HG03342 (cell line): ENCODE results near the gene GBP6.
"Not testable (repeated sequence)": the region's sequence is repeated elsewhere in the genome, so short reads cannot be mapped to it uniquely, and the experiment has no call there.

Experiments
- ATAC-seq: cut with Tn5 transposase; IDR thresholded peaks from one replicate; pipeline ENCODE4 v1.9.1; 2021; ENCODE audit warnings: mild to moderate bottlenecking, moderate library complexity; ENCODE audit not compliant: unreplicated experiment

GBP6 gene

DNA sequence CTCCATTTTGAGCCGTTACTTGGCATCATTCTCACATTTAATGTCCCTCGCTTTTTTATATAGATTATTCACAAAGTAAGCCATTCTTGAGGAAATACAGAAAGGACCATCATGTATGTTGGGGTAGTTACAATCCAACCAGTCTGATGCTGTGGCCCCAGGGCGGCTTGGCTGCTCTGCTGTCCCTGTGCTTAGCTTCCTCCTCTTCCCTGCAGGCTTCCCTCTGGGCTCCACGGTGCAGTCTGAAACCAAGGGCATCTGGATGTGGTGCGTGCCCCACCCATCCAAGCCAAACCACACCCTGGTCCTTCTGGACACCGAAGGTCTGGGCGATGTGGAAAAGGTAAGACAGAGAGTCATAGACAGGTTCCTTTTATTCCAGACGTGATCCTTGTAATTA is 5.5 kb downstream of the GBP6 start:
- no peak for ATAC-seq

DNA sequence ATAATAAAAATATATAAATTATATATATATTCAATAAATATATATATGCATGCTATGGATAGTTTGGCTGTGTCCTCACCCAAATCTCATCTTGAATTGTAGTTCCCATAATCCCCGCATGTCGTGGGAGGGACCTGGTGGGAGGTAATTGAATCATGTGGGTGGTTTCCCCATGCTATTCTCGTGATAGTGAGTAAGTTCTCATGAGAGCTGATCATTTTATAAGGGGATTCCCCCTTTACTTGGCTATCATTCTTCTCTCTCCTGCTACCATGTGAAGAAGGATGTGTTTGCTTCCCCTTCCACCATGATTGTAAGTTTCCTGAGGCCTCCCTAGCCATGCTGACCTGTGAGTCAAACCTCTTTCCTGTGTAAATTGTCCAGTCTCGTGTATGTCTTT is 10.0 kb downstream of the GBP6 start:
- ATAC-seq, result not testable (repeated sequence)

GRCh38 chr1:89378001-89378400 is 14.1 kb downstream of the GBP6 start:
- no peak for ATAC-seq

GRCh38 chr1:89381618-89382017 is 17.8 kb downstream of the GBP6 start:
- no peak for ATAC-seq

DNA sequence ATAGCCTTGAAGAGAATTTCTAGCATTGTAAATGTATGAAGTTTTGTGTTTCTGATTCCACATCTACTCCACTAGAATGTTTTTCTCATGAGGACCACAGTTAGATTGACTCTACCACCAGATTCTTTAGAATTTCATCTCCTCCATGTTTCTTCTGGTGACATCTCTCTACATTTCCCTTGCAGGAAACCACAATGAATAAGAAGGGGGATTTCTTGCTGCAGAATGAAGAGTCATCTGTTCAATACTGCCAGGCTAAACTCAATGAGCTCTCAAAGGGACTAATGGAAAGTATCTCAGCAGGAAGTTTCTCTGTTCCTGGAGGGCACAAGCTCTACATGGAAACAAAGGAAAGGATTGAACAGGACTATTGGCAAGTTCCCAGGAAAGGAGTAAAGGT is 18.6 kb downstream of the GBP6 start:
- ATAC-seq, result no peak

DNA sequence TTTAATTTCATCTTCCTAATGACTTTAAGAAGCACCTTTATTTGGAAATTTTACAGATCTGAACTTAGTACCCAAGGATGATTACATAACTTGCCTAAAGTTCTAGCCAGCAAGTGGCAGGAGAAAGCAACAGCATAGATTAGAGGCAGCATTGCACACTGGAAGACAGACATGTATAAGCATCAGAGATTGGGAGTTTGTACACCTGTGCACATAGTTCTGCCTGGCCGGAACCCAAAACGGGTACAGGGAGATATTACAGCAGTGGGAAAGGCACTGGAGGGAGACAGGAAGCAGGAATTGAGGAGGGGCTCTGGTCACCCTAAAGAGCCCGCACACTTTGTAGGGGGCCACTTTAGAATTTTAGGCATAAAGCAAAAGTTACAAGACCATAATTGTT is 19.3 kb downstream of the GBP6 start:
- no peak for ATAC-seq

GRCh38 chr1:89390707-89391106 is 26.8 kb downstream of the GBP6 start:
- ATAC-seq, result no peak

- no peak for ATAC-seq
Measured at GRCh38 chr1:89391686-89392085, 27.8 kb downstream of the GBP6 start.

DNA sequence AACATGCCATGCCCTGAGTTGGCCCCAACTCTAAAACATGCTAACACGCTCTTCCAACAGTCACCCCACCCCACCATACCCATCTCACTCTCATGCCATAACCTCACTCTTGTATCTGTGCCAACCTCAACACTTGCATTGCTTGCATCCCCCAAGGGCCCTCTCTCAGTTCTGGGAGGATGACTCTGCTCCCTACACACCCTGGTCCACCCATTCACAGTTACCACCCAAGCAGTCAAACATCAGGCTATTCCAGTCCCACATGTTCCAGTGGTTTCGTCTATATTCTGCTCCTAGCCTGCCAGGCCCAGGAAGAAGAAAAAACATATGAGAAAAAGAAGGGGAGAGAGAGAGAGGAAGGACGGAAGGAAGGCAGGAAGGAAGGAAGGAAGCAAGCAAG is 31.0 kb downstream of the GBP6 start:
- no peak for ATAC-seq

GRCh38 chr1:89396902-89397301 is 33.0 kb downstream of the GBP6 start:
- ATAC-seq, result no peak

- ATAC-seq, result no peak
Measured at GRCh38 chr1:89405275-89405929, 41.5 kb downstream of the GBP6 start.

DNA sequence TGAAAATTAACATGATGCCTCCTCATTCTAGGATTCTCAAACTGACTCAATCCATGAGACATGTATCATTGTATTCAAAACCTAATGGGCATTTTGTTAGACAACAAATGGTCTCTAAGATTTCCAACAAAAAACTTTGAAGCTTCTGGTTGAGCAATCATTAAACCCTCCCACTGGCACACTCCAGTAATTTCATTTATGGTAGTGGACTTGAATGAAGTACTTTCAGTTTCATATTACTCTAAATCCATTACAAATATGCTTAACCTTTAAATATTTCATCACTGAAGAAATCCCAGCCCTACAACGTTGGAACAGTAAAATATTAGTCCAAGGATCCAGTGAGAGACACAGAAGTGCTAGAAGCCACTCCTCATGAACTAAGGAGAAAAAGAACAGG is 43.5 kb downstream of the GBP6 start:
- ATAC-seq, result no peak

- ATAC-seq, result not testable (repeated sequence)
Measured at GRCh38 chr1:89407768-89408167, 43.9 kb downstream of the GBP6 start.

- ATAC-seq, result no peak
Measured at GRCh38 chr1:89425056-89425455, 61.2 kb downstream of the GBP6 start.

GRCh38 chr1:89429062-89429461 is 65.2 kb downstream of the GBP6 start:
- peak; percentile 71 for ATAC-seq

DNA sequence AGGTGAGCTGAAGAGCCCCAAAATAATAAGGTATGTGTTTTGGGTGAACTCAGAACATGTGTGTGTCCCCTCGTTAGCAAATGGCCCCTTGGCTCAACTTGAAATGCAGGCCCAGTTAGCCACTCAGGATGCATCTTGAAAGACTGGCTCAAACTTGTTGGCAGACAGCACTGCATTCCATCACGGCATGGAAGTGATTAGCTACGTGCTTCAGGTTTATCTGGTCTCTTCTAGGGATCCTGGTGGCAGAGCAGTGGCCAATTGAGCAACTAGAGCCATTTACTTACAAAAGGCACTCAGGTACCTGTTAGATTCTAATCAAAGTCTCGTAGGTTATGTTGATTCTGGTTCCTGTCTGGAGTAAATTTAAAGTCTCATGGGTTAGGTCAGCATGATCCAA is 65.8 kb downstream of the GBP6 start:
- ATAC-seq, result not testable (repeated sequence)

- ATAC-seq, result no peak
Measured at GRCh38 chr1:89433421-89433820, 69.6 kb downstream of the GBP6 start.

DNA sequence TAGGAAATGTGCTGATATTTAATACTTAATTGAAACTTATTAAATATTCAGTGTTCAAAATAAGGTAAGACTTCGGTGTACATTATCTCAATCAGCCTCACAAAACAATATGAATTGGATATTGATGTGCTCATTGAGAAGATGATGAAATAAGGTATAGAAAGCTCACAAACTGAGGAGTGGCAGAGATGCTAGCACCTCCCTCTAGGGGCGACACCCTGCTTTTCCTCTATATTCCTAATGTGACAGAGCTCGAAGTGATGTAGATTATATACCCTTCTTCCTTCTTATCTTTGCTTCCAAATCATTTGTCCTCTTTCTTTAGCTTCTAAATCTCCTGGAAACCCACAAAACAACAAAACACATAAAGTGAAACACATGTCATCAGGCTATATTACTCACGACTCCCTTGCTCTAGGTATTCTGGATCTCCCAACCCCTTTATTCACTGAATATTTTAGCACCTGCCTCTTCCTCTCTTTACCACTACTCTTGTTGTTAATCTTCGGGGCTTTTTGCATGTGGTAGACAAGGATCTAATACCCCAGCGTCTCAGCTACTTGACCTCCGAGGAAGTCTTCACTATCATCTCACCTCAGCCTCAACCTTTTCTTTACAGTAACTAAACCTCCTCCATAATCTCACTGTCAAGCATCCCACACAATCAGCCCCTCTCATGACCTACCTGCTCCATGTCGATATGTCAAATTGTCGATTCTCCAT is 70.4 kb downstream of the GBP6 start:
- not testable (repeated sequence) for ATAC-seq
